SH-SY5Y (cell line): ENCODE measurements around the gene CLPTM1.

Source experiments
- GATA2 ChIP-seq: IDR thresholded peaks from 2 replicates; pipeline ENCODE4 v1.6.1; 2011; ENCODE audit warnings: mild to moderate bottlenecking, low read depth, low read length
- GATA3 ChIP-seq: IDR thresholded peaks from 2 replicates; pipeline ENCODE4 v1.6.1; 2011; ENCODE audit warnings: low read depth, mild to moderate bottlenecking, low read length, moderate library complexity

DNA sequence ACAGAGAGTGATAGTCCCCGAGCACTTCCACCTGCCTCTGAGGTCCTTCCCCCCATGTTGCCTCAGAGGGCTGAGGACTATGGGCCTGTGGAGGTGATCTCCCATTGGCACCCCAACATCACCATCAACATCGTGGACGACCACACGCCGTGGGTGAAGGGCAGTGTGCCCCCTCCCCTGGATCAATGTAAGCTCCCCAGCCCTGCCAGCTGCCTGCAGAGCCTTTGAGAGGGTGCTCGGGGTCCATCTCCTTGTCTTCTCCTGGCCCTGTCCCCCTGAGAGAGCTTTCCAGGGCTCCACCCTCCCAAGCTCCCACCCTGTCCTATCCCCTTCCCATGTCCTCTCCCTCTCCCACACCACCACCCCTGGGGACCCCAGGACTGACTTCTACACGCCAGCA is 31.2 kb downstream of the CLPTM1 start:
- TF ChIP-seq GATA2 (no peak), GATA3 (no peak)
